GM12892 (cell line): ENCODE measurements around the gene PLP1.

Source experiments
- POLR2A ChIP-seq: IDR thresholded peaks from 2 replicates; pipeline ENCODE4 v1.6.1; 2011; ENCODE audit warnings: low read depth, low read length, control low read depth
- POLR2AphosphoS5 ChIP-seq: IDR thresholded peaks from 2 replicates; pipeline ENCODE4 v1.6.1; 2011; ENCODE audit warnings: low read depth, low read length, control low read depth

- TF ChIP-seq POLR2A = no peak
- no peak for TF ChIP-seq POLR2AphosphoS5
Measured at GRCh38 chrX:103773445-103773844, 3.2 kb upstream of the PLP1 start.
